HepG2 (cell line): ENCODE measurements around the gene ARL14EP. TPM values are rescaled to one million over a fixed set of nuclear protein-coding genes. Genes with fewer than 3 reads are reported as not detected.

Source experiments
- ATAC-seq: fragments of 200-7000 bp; cut with Tn5 transposase; 3 replicates; pipeline ENCODE4 v1.9.1; 2020; ENCODE audit warnings: mild to moderate bottlenecking, moderate library complexity
- BruUV-seq: library from RNA; stranded (reverse); fragments of 400-500 nt; replicated peaks from 2 replicates; lab custom pipeline; 2021; lab: Mats Ljungman, UMichigan
- CTCF ChIA-PET: fragments of 300-600 bp; formaldehyde crosslinking; extraction: SDS; loops from one replicate; lab custom pipeline; 2021; ENCODE audit warnings: low total read pairs, inconsistent platforms, low intra/inter-chr PET ratio; lab: Yijun Ruan, JAX
- POLR2A ChIA-PET: fragments of 350-600 bp; sonication (Branson Sonifier 250); formaldehyde crosslinking; loops from one replicate; lab custom pipeline; 2020; ENCODE audit warnings: antibody characterized with exemption, inconsistent platforms; lab: Yijun Ruan, JAX
- DNase-seq: peaks from one replicate; pipeline ENCODE4 v3.0.0-alpha.2; 2015; ENCODE audit warnings: low spot score
- FAIRE-seq: peaks from 3 replicates; lab custom pipeline; 2011; peaks lifted over from hg19 to GRCh38; lab: Jason Lieb, UNC
- H2AFZ ChIP-seq: one replicate; pipeline ENCODE4 v1.6.1; 2011; ENCODE audit warnings: low read length, inconsistent platforms
- H3K27ac ChIP-seq: fragments of 300-600 bp; 3 replicates; pipeline ENCODE4 v1.8.0; 2011; ENCODE audit warnings: mixed run types, mild to moderate bottlenecking, mixed read lengths, low read length, inconsistent platforms; ENCODE audit not compliant: insufficient read depth; ENCODE audit errors: extremely low read length
- H3K27me3 ChIP-seq, 2 experiments: fragments of 200-600 bp in 1 of 2; 2 replicates in 1 of 2; 3 replicates in 1 of 2; pipeline versions ENCODE4 v1.6.0 to v1.8.0; 2011; ENCODE audit warnings: low read length in 2 of 2, mild to moderate bottlenecking in 2 of 2, moderate library complexity in 2 of 2, inconsistent platforms in 1 of 2; ENCODE audit not compliant: insufficient read depth in 2 of 2, control insufficient read depth in 1 of 2
- H3K36me3 ChIP-seq, 2 experiments: fragments of 200-600 bp in 1 of 2; replicated peaks in 1 of 2; 2 replicates in 1 of 2; 3 replicates in 1 of 2; pipeline versions ENCODE4 v1.5.1 to v1.8.0; 2011; ENCODE audit warnings: low read length in 2 of 2, inconsistent platforms in 1 of 2; ENCODE audit not compliant: insufficient read depth in 2 of 2, control insufficient read depth in 1 of 2
- H3K4me1 ChIP-seq: 2 replicates; pipeline ENCODE4 v1.5.1; 2012; ENCODE audit warnings: low read length, inconsistent platforms; ENCODE audit not compliant: insufficient read depth
- H3K4me2 ChIP-seq: 2 replicates; pipeline ENCODE4 v1.6.0; 2011; ENCODE audit warnings: low read depth, low read length, inconsistent platforms
- H3K4me3 ChIP-seq, 3 experiments: fragments of 200-600 bp in 1 of 3; sonication (generic), shearing (Covaris generic) in 1 of 3; replicated peaks in 1 of 3; 2 replicates each; pipeline ENCODE4 v1.5.1; 2011 to 2016; ENCODE audit warnings: low read length in 3 of 3, inconsistent platforms in 2 of 3, low read depth in 2 of 3, mild to moderate bottlenecking in 2 of 3, control low read depth in 1 of 3, mixed read lengths in 1 of 3; ENCODE audit not compliant: insufficient read depth in 1 of 3
- H3K79me2 ChIP-seq: one replicate; pipeline ENCODE4 v1.6.1; 2011; ENCODE audit warnings: low read length, inconsistent platforms; ENCODE audit not compliant: insufficient read depth
- H3K9ac ChIP-seq: 2 replicates; pipeline ENCODE4 v1.6.0; 2011; ENCODE audit warnings: mild to moderate bottlenecking, low read depth, low read length, inconsistent platforms; ENCODE audit not compliant: insufficient read depth
- H3K9me3 ChIP-seq: 2 replicates; pipeline ENCODE4 v1.5.1; 2012; ENCODE audit warnings: mild to moderate bottlenecking, low read length
- H4K20me1 ChIP-seq: 2 replicates; pipeline ENCODE4 v1.6.0; 2011; ENCODE audit warnings: inconsistent platforms, mild to moderate bottlenecking, low read length, moderate library complexity; ENCODE audit not compliant: insufficient read depth
- FOXO1 ChIP-seq: sonication (generic); formaldehyde crosslinking; IDR thresholded peaks from 2 replicates; pipeline ENCODE4 v1.4.0; 2020; ENCODE audit warnings: missing genetic modification reagents
- GABPA ChIP-seq, 2 experiments: IDR thresholded peaks; 2 replicates each; pipeline ENCODE4 v1.6.1; 2011 to 2016; ENCODE audit warnings: low read depth in 2 of 2, low read length in 1 of 2, missing biosample characterization in 1 of 2, missing genetic modification characterization in 1 of 2
- GRHL1 ChIP-seq: sonication (generic); formaldehyde crosslinking; conservative IDR thresholded peaks from 2 replicates; pipeline ENCODE4 v1.8.0; 2022; ENCODE audit warnings: missing genetic modification reagents
- KMT2B ChIP-seq: IDR thresholded peaks from 2 replicates; pipeline ENCODE4 v1.6.1; 2016; ENCODE audit warnings: missing genetic modification reagents, missing compliant biosample characterization
- MAFF ChIP-seq: IDR thresholded peaks from 2 replicates; pipeline ENCODE4 v1.6.1; 2011; ENCODE audit warnings: low read depth, low read length, improper control_type of control experiment
- MEF2D ChIP-seq: sonication (generic); formaldehyde crosslinking; IDR thresholded peaks from 2 replicates; pipeline ENCODE4 v1.5.1; 2020; ENCODE audit warnings: mild to moderate bottlenecking, missing genetic modification reagents
- MYNN ChIP-seq: sonication (generic); formaldehyde crosslinking; IDR thresholded peaks from 2 replicates; pipeline ENCODE4 v1.4.0; 2020; ENCODE audit warnings: mild to moderate bottlenecking, low read depth, missing genetic modification reagents
- NCOA2 ChIP-seq: sonication (generic); formaldehyde crosslinking; IDR thresholded peaks from 2 replicates; pipeline ENCODE4 v1.8.0; 2022; ENCODE audit warnings: inconsistent platforms
- PPARG ChIP-seq: conservative IDR thresholded peaks from 2 replicates; pipeline ENCODE4 v1.6.1; 2016; ENCODE audit warnings: missing biosample characterization, missing genetic modification reagents
- RBFOX2 ChIP-seq: fragments of 200-400 bp; formaldehyde crosslinking; IDR thresholded peaks from 2 replicates; pipeline ENCODE4 v1.6.1; 2017; ENCODE audit warnings: low read depth, mild to moderate bottlenecking, low read length
- YY1 ChIP-seq: IDR thresholded peaks from 2 replicates; pipeline ENCODE4 v1.6.1; 2011; ENCODE audit warnings: low read length, low read depth, moderate library complexity, mild to moderate bottlenecking; ENCODE audit not compliant: insufficient read depth, insufficient replicate concordance
- ZBTB44 ChIP-seq: sonication (generic); formaldehyde crosslinking; IDR thresholded peaks from 2 replicates; pipeline ENCODE4 v1.4.0; 2020; ENCODE audit warnings: missing genetic modification reagents
- ZFY ChIP-seq: sonication (generic); formaldehyde crosslinking; IDR thresholded peaks from 2 replicates; pipeline ENCODE4 v1.4.0; 2020; ENCODE audit warnings: missing genetic modification reagents
- ZNF10 ChIP-seq: sonication (generic); formaldehyde crosslinking; IDR thresholded peaks from 2 replicates; pipeline ENCODE4 v1.4.0; 2020; ENCODE audit warnings: mild to moderate bottlenecking, low read depth, missing genetic modification reagents, borderline replicate concordance
- ZNF337 ChIP-seq: sonication (generic); formaldehyde crosslinking; IDR thresholded peaks from 2 replicates; pipeline ENCODE4 v1.5.1; 2020; ENCODE audit warnings: missing genetic modification reagents, low read depth, mild to moderate bottlenecking, borderline replicate concordance
- ZNF672 ChIP-seq: sonication (generic); formaldehyde crosslinking; IDR thresholded peaks from 2 replicates; pipeline ENCODE4 v1.8.1; 2022; ENCODE audit warnings: missing genetic modification reagents
- ZNF75D ChIP-seq: sonication (generic); formaldehyde crosslinking; IDR thresholded peaks from 2 replicates; pipeline ENCODE4 v1.8.1; 2023; ENCODE audit warnings: missing genetic modification reagents, mild to moderate bottlenecking, borderline replicate concordance
- ZNF766 ChIP-seq: sonication (generic); formaldehyde crosslinking; IDR thresholded peaks from 2 replicates; pipeline ENCODE4 v1.5.0; 2020; ENCODE audit warnings: missing genetic modification reagents, borderline replicate concordance
- ZNF879 ChIP-seq: sonication (generic); formaldehyde crosslinking; IDR thresholded peaks from 2 replicates; pipeline ENCODE4 v1.8.1; 2023; ENCODE audit warnings: missing genetic modification reagents
- WGBS: methylation state at CpG from one replicate; pipeline ENCODE4 v1.1.6; 2017; ENCODE audit warnings: low lambda C conversion rate; 5-methylcytosine and 5-hydroxymethylcytosine counted together
- in situ Hi-C: cut with HindIII; loops from 2 replicates; pipeline ENCODE4 v1.10.0; 2017; ENCODE audit warnings: low pct_unique_long_range_greater_than_20kb; ENCODE audit not compliant: extremely low pct_ligation_motif_present
- intact Hi-C: fragments of 100-400 bp; cut with micrococcal nuclease; formaldehyde crosslinking; loops from one replicate; pipeline ENCODE4 v1.10.0; 2022; ENCODE audit not compliant: unreplicated experiment
- polyA plus RNA-seq, 8 experiments: library from polyadenylated mRNA; depleted of rRNA in 3 of 8; stranded (reverse) in 7 of 8; unstranded in 1 of 8; fragments of >200 nt; fragmentation: Illumina TruSeq in 4 of 8; extraction: Trizol in 4 of 8; gene quantifications; 2 replicates each; pipeline versions ENCODE4 v1.2.1 to v1.2.3, GENCODE V29; 2011 to 2016; ENCODE audit warnings: low read depth in 4 of 8, missing spikeins in 1 of 8, mixed read lengths in 1 of 8; ENCODE audit not compliant: insufficient read depth in 1 of 8
- total RNA-seq, 5 experiments: library from RNA; depleted of rRNA; stranded (reverse); fragments of >200 nt; fragmentation: Illumina TruSeq; extraction: Trizol; gene quantifications; 2 replicates each; pipeline ENCODE4 v1.2.3, GENCODE V29; 2016; ENCODE audit warnings: low read depth in 1 of 5
- TF ChIP-seq, protein P1 (sequence below): sonication (generic); formaldehyde crosslinking; IDR thresholded peaks from 2 replicates; pipeline ENCODE4 v1.4.0; 2020; ENCODE audit warnings: missing genetic modification reagents, mild to moderate bottlenecking, borderline replicate concordance

The ARL14EP gene
- total and polyA plus RNA-seq, 2 of the 13 experiments (the other 11 are each of a cell fraction or from before 2014, with no cell fraction given), result 9.8 to 15.4 TPM

- no peak overlapping the region for H3K9ac ChIP-seq
- H2AFZ ChIP-seq, result no peak overlapping the region
- TF ChIP-seq, protein P1, sequence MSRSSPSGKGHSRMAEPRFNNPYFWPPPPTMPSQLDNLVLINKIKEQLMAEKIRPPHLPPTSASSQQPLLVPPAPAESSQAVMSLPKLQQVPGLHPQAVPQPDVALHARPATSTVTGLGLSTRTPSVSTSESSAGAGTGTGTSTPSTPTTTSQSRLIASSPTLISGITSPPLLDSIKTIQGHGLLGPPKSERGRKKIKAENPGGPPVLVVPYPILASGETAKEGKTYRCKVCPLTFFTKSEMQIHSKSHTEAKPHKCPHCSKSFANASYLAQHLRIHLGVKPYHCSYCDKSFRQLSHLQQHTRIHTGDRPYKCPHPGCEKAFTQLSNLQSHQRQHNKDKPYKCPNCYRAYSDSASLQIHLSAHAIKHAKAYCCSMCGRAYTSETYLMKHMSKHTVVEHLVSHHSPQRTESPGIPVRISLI (CRISPR knock-in tag), result no peak
- TF ChIP-seq ZNF75D, result no peak
- TF ChIP-seq ZNF10, result no peak
- no peak for TF ChIP-seq FOXO1 (CRISPR knock-in tag)
- TF ChIP-seq ZNF879 (CRISPR knock-in tag), result no peak
- no peak for TF ChIP-seq MYNN (CRISPR knock-in tag)
- TF ChIP-seq GABPA (IDR thresholded peaks at IDR 0.05; ENCODE audit: low read depth, low read length), result no peak
- no peak for TF ChIP-seq GABPA (CRISPR knock-in tag; IDR thresholded peaks at IDR 0.05; ENCODE audit: low read depth)
- no peak for TF ChIP-seq ZNF766 (CRISPR knock-in tag)
- no peak for TF ChIP-seq MAFF
- no peak for TF ChIP-seq PPARG (CRISPR knock-in tag)
- no peak for TF ChIP-seq RBFOX2
- TF ChIP-seq YY1, result no peak
- no peak for TF ChIP-seq ZNF672
- no peak for TF ChIP-seq NCOA2
- no peak for TF ChIP-seq ZNF337 (CRISPR knock-in tag)
- no peak for TF ChIP-seq ZFY (CRISPR knock-in tag)
- no peak for TF ChIP-seq KMT2B (CRISPR knock-in tag)
- TF ChIP-seq MEF2D (CRISPR knock-in tag), result no peak
- TF ChIP-seq GRHL1 (CRISPR knock-in tag), result no peak
- TF ChIP-seq ZBTB44 (CRISPR knock-in tag), result no peak
- CTCF ChIA-PET, result no interaction called here
- no peaks in the 10 kb centered on the region for H3K36me3 ChIP-seq
- ATAC-seq, result no peak
- no peaks in the 10 kb centered on the region for H4K20me1 ChIP-seq
- DNase-seq, result no peak
- POLR2A ChIA-PET, result no interaction called here
- H3K27me3 ChIP-seq, result no peaks in the 10 kb centered on the region; a peak in 2 of 5 replicates
- H3K4me3 ChIP-seq, result no peak overlapping the region
- intact Hi-C loops (no loop called here), in situ Hi-C loops (no loop called here)
- WGBS, result 50% methylated on average over 9 of the region's 9 CpGs
- no peaks in the 10 kb centered on the region for H3K4me1 ChIP-seq
- H3K27ac ChIP-seq, result no peak overlapping the region
- H3K4me2 ChIP-seq, result no peak overlapping the region
- H3K79me2 ChIP-seq, result no peaks in the 10 kb centered on the region
- no peaks in the 10 kb centered on the region for H3K9me3 ChIP-seq
- no peak for FAIRE-seq
- no TSS peak for BruUV-seq
These were observed 42.1 kb downstream of the ARL14EP start for GRCh38 chr11:30364837-30365482.
